Astrocyte (in vitro differentiated cells and primary cell): ENCODE measurements around the gene ZNF808. TPM values are rescaled to one million over a fixed set of nuclear protein-coding genes. Genes with fewer than 3 reads are reported as not detected.

Source experiments
- DNase-seq: peaks from one replicate; pipeline ENCODE4 v3.0.0-alpha.2; 2010; ENCODE audit warnings: low read depth
- FAIRE-seq: peaks from 2 replicates; lab custom pipeline; 2011; peaks lifted over from hg19 to GRCh38; lab: Jason Lieb, UNC
- H2AFZ ChIP-seq: 2 replicates; pipeline ENCODE4 v1.6.0; 2012; ENCODE audit warnings: low read depth, low read length, inconsistent platforms
- H3K27ac ChIP-seq: 2 replicates; pipeline ENCODE4 v1.5.1; 2011; ENCODE audit warnings: low read depth, low read length, inconsistent platforms
- H3K27me3 ChIP-seq: 2 replicates; pipeline ENCODE4 v1.6.0; 2011; ENCODE audit warnings: low read length, inconsistent platforms; ENCODE audit not compliant: insufficient read depth
- H3K36me3 ChIP-seq: 2 replicates; pipeline ENCODE4 v1.5.1; 2011; ENCODE audit warnings: low read length, inconsistent platforms; ENCODE audit not compliant: insufficient read depth
- H3K4me1 ChIP-seq: 2 replicates; pipeline ENCODE4 v1.5.1; 2011; ENCODE audit warnings: low read length, inconsistent platforms; ENCODE audit not compliant: insufficient read depth
- H3K4me2 ChIP-seq: 2 replicates; pipeline ENCODE4 v1.6.0; 2012; ENCODE audit warnings: low read length, inconsistent platforms
- H3K4me3 ChIP-seq: 2 replicates; pipeline ENCODE4 v1.5.1; 2011; ENCODE audit warnings: low read depth, mild to moderate bottlenecking, low read length, inconsistent platforms; ENCODE audit not compliant: insufficient read depth
- H3K79me2 ChIP-seq: 2 replicates; pipeline ENCODE4 v1.6.0; 2012; ENCODE audit warnings: mild to moderate bottlenecking, low read length, inconsistent platforms; ENCODE audit not compliant: insufficient read depth
- H3K9ac ChIP-seq: 2 replicates; pipeline ENCODE4 v1.6.0; 2012; ENCODE audit warnings: mild to moderate bottlenecking, low read length, inconsistent platforms
- H3K9me3 ChIP-seq: 2 replicates; pipeline ENCODE4 v1.5.1; 2012; ENCODE audit warnings: low read depth, mild to moderate bottlenecking, low read length, inconsistent platforms; ENCODE audit not compliant: insufficient read depth
- H4K20me1 ChIP-seq: 2 replicates; pipeline ENCODE4 v1.6.0; 2012; ENCODE audit warnings: low read length, inconsistent platforms; ENCODE audit not compliant: insufficient read depth
- H3K27ac Mint-ChIP-seq: one replicate; pipeline ENCODE4 v1.8.0; 2021; ENCODE audit warnings: mild to moderate bottlenecking, mixed read lengths; ENCODE audit not compliant: unreplicated experiment
- H3K27me3 Mint-ChIP-seq: one replicate; pipeline ENCODE4 v1.8.0; 2021; ENCODE audit warnings: low read depth, mixed read lengths; ENCODE audit not compliant: unreplicated experiment
- H3K36me3 Mint-ChIP-seq: one replicate; pipeline ENCODE4 v1.8.0; 2021; ENCODE audit warnings: low read depth, mixed read lengths; ENCODE audit not compliant: unreplicated experiment
- H3K4me1 Mint-ChIP-seq: one replicate; pipeline ENCODE4 v1.8.0; 2021; ENCODE audit warnings: low read depth, mixed read lengths; ENCODE audit not compliant: unreplicated experiment
- H3K4me3 Mint-ChIP-seq: one replicate; pipeline ENCODE4 v1.8.0; 2021; ENCODE audit warnings: mild to moderate bottlenecking, moderate library complexity, mixed read lengths; ENCODE audit not compliant: unreplicated experiment
- H3K9me3 Mint-ChIP-seq: one replicate; pipeline ENCODE4 v1.8.0; 2021; ENCODE audit warnings: mild to moderate bottlenecking, mixed read lengths; ENCODE audit not compliant: unreplicated experiment
- CTCF ChIP-seq: IDR thresholded peaks from 2 replicates; pipeline ENCODE4 v1.5.1; 2011; ENCODE audit warnings: low read depth, mild to moderate bottlenecking, inconsistent platforms, low read length, moderate library complexity; ENCODE audit not compliant: insufficient read depth
- EZH2 ChIP-seq: IDR thresholded peaks from 2 replicates; pipeline ENCODE4 v1.6.1; 2012; ENCODE audit warnings: mild to moderate bottlenecking, low read length, inconsistent platforms; ENCODE audit not compliant: insufficient read depth
- total RNA-seq: library from RNA; stranded (reverse); gene quantifications from 2 replicates; pipeline ENCODE4 v1.2.1, GENCODE V29; 2021

The ZNF808 gene
- total RNA-seq, 1 donor from 2014 or later: 18.0 TPM

GRCh38 chr19:52520013-52520412 is 7.5 kb upstream of the ZNF808 start:
- Histone ChIP-seq H4K20me1 (no peaks in the 10 kb centered on the region), H3K9ac (no peak overlapping the region), H2AFZ (no peak overlapping the region), H3K79me2 (no peaks in the 10 kb centered on the region), H3K9me3 (peaks cover 6% of the 10 kb centered on the region), H3K27ac (no peak overlapping the region), H3K4me1 (no peaks in the 10 kb centered on the region), H3K4me3 (no peak overlapping the region), H3K36me3 (no peaks in the 10 kb centered on the region), H3K4me2 (no peak overlapping the region), H3K27me3 (no peaks in the 10 kb centered on the region)
- TF ChIP-seq EZH2 (no peak), CTCF (no peak)
- FAIRE-seq: no peak
- Mint-ChIP-seq H3K9me3 (peaks cover 49% of the 10 kb centered on the region), H3K27me3 (no peaks in the 10 kb centered on the region), H3K4me1 (peaks cover 4% of the 10 kb centered on the region), H3K4me3 (no peak overlapping the region), H3K27ac (no peak overlapping the region), H3K36me3 (peaks cover 5% of the 10 kb centered on the region)
- no peak for DNase-seq

GRCh38 chr19:52522551-52522950 is 4.9 kb upstream of the ZNF808 start:
- Mint-ChIP-seq H3K9me3 (peaks cover 35% of the 10 kb centered on the region), H3K36me3 (peaks cover 3% of the 10 kb centered on the region)
- H3K4me3 ChIP-seq: no peak overlapping the region

More at GRCh38 chr19:52522551-52522950, 4.9 kb upstream of the ZNF808 start:
- Histone ChIP-seq H4K20me1 (no peaks in the 10 kb centered on the region), H3K36me3 (no peaks in the 10 kb centered on the region), H3K4me1 (no peaks in the 10 kb centered on the region), H3K79me2 (no peaks in the 10 kb centered on the region), H3K27ac (no peak overlapping the region), H3K9me3 (peaks cover 3% of the 10 kb centered on the region), H3K4me2 (no peak overlapping the region), H3K9ac (no peak overlapping the region), H3K27me3 (no peaks in the 10 kb centered on the region), H2AFZ (no peak overlapping the region)
- Mint-ChIP-seq H3K4me1 (peaks cover 4% of the 10 kb centered on the region), H3K4me3 (no peak overlapping the region), H3K27ac (no peak overlapping the region), H3K27me3 (no peaks in the 10 kb centered on the region)
- FAIRE-seq (no peak), DNase-seq (no peak)
- no peak for TF ChIP-seq CTCF
- no peak for TF ChIP-seq EZH2
